ENCODE measurements around the gene KCNJ12.
"Not testable (repeated sequence)": the region's sequence is repeated elsewhere in the genome, so short reads cannot be mapped to it uniquely, and the experiment has no call there.

The KCNJ12 gene

DNA sequence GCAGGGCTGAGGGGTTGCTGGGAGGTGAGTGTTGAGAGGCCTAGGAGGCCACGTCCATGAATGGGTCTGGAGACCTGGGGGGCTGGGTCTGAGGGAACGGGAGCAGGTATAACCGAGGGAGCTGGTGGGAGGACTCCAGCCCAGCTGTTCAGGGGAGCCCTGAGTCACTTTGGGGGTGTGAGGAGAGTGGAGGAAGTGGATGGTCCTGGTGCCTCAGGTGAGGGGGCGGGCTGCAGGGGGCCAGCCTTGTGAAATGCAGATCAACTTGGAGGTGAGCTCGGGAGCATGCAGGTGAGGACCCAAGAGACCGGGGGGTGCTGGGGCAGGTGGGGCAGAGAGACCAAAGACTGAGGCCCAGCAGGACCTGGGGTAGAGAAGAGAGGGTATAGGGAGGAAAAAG lies 79.6 kb downstream of the KCNJ12 start:
- DNase-seq, result no peak

GRCh38 chr17:21456449-21456848 lies 80.3 kb downstream of the KCNJ12 start:
- DNase-seq, result not testable (repeated sequence)

DNA sequence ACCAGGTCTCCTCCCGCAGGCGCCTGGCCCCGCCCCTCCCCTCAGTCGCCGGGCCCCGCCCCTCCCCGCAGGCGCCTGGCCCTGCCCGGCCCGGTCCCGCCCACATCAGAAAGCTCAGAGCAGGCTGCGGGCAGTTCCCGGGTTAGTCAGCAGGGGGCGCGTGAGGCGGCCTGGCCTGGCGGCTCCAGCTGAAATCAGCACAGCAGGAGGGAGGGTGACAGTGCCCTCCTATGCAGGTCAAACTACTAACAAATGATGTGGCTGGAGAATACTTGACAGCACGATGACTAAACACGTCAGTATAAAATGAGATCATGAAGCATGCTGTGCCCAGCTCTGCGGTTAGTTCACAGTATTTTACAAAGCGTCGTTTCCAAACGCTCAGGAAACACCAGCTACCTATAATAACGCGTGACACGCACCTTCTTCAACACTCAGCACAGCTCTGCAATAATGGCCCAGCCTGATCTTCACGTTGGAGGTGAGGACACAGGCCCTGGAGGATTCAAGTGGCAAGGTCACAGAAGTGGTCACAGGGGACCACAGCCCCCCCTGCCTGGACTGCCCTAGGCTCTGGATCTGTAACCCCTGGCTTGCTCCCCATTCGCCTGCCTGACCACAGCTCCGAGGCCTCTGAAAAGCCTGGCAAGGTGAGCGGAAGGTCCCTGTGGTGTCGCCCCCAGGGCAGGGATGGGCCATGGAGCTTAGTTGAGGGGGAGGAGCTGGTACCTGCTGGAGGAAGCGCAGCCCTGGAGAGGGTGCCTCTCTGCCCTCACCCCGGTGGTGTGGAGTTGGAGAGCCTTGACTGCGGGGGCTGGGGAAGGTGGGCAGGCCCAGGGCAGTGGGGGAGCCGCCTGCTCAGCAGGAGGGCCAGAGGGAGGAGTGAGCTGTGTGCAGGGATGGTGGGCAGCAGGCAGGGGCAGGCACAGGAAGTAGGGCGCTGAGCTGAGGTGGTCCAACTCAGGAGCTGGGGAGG lies 81.2 kb downstream of the KCNJ12 start:
- DNase-seq, result peak; percentile 96

GRCh38 chr17:21458054-21458453 lies 81.9 kb downstream of the KCNJ12 start:
- no peak for DNase-seq

- no peak for DNase-seq
These were observed 83.4 kb downstream of the KCNJ12 start for GRCh38 chr17:21459536-21459935.

DNA sequence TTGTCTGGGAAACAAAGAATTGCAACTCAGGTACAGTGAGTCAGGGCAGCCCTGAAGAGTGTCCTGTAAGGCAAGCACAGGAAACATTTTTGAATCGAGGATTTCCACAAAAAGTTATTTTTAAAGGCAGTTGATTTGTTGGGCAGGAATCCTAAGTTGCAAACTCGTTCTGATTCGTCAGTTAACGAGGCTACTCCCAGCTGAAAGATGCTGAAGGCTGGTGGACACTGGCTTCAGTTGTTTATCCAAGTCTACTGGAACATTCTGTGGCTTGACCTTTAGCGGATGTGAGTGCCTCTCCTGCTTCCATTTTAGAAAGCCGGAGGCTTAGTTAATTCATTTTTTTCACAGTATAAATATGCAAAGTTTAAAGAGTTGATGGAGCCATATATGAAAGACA lies 84.2 kb downstream of the KCNJ12 start:
- DNase-seq, result no peak

GRCh38 chr17:21462237-21462636 lies 86.1 kb downstream of the KCNJ12 start:
- no peak for DNase-seq

DNA sequence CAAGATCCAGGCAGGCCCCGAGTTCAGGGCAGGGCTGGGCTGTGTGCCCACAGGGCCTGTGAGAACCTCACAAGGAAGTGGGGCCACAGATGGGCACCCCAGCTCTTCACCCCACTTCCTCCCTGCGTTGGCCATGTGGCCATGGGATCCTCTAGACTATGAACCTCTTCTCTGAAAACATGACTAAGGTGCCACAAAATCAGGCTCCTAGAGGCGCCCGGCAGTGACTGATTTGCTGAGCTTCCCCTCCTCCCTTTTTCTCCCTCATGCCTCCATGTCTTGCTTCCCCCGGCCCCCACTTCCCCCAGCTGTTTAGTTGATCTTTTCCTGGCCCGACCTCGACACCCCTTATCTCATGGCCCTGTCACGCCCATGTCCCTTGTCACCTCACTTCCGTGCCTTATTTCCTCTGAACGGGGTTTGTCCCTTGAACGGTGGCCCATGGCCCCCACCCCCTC lies 87.1 kb downstream of the KCNJ12 start:
- DNase-seq, result no peak

GRCh38 chr17:21463779-21464407 lies 87.7 kb downstream of the KCNJ12 start:
- no peak for DNase-seq

DNA sequence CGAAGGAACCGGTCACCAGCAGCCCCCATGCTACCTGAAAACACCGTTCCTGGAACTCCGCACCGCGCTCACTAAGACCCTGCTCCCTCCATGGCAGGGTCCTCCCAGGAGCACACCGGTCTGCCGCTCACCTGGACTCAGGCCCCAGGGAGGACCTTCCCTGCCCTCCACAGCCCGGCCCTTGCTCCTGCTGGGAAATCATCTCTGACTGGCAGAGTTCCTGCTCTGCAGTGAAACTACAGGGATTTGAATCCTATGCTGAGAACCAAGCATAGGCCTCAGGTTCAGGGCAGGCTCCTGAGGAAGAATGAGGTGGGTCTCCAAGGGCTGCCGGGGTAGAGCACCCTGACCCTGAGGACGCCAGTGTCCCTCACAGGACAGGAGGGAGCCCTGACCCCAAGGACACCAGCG lies 88.5 kb downstream of the KCNJ12 start:
- no peak for DNase-seq

- no peak for DNase-seq
These were observed 90.4 kb downstream of the KCNJ12 start for GRCh38 chr17:21466550-21466949.

DNA sequence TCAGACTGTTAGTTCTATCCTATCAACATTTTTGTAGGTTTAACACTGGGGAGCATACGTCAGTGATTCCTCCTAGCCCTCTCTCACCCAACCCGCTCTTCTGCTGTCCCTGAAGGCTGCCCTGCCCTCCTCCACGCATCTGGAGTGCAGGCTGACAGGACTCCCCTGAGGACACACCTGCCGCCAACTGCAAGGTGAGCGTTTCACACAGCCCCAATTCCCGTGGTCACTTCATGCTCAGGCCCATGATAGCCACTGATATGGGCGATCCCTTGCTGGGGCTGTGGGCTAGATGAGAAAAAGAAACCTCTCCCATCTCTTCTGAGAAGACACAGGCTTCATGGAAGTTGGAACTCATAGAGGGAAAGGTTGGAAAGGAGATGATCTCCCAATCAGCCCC lies 91.0 kb downstream of the KCNJ12 start:
- DNase-seq, result no peak

DNA sequence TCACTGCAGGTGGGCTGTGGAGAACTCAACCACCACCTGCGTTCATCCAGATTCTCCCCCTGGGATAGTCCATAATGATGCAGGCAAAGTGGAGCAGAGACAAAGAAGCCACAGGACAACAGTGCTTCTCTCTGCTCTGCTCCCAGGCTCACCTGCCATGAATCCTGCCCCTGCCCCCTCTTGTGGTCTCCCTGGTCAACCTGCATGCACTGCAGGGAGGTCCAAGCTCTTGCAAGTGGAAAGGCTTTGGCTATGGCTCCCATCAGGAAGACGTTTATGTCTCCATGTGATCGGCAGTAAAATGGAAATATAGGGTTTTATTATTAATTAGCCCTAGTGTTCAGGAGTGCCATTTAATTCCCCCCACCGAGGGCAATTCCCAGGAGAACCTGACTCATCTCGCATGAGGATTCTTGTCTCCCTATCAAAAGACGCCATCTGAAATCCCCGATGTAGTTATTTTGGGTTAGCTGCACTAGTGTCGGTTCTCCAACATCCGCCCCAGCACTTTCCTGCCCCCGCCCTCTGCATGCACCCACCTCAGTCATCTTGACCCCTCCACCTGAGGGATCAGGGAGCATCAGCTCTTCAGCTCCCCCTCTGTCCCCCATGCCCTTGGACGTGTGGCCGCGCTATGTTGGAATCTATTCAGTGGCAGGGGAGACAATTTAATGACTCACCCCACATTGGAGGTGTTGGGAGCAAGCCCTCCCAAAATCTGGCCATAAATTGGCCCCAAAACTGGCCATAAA lies 91.8 kb downstream of the KCNJ12 start:
- no peak for DNase-seq

All from activated CD4-positive, CD25-positive, alpha-beta regulatory T cell treated with anti-CD3 and anti-CD28 coated beads, Interleukin-2, amount 50 U/mL, for 72 hours (primary cell).